ENCODE data around the gene NBEAL2.

NBEAL2 gene

GRCh38 chr3:46977811-46978195 lies 1.7 kb upstream of the NBEAL2 start:
- Histone ChIP-seq H3K9me2 (replicated peaks; ENCODE audit: insufficient read depth, low read length) (no peaks in the 10 kb centered on the region), H4K20me1 (ENCODE audit: low read depth, low read length) (peaks cover 7% of the 10 kb centered on the region; the same call in 1 of the 2 replicates), H3K9ac (ENCODE audit: low read length) (no peak overlapping the region), H3K27ac (ENCODE audit: low read depth, low read length) (0 out of 2 replicates have a peak overlapping the region, but pooled peaks have one; percentile 18), H3K27me3 (ENCODE audit: low read length) (no peaks in the 10 kb centered on the region), H3K4me2 (ENCODE audit: low read depth, low read length, poor library complexity, severe bottlenecking) (no peak overlapping the region), H3K9me3 (ENCODE audit: insufficient read depth, low read length) (no peaks in the 10 kb centered on the region), H2AFZ (ENCODE audit: low read depth, low read length, severe bottlenecking) (no peak overlapping the region), H3F3A (ENCODE audit: insufficient read depth) (peaks cover 14% of the 10 kb centered on the region), H3K79me2 (ENCODE audit: insufficient read depth, low read length) (peaks cover 38% of the 10 kb centered on the region), H3K4me3 (ENCODE audit: insufficient read depth, low read length, poor library complexity, severe bottlenecking) (no peak overlapping the region), H3K36me3 (ENCODE audit: low read length) (no peaks in the 10 kb centered on the region; the same call in 1 of the 2 replicates)
- TF ChIP-seq CTCF (IDR thresholded peaks at IDR 0.05; ENCODE audit: insufficient read depth, low read length, poor library complexity, severe bottlenecking) (no peak), EZH2phosphoT487 (conservative IDR thresholded peaks at IDR 0.05; ENCODE audit: low read length) (no peak)

GRCh38 chr3:46978381-46978780 lies 1.1 kb upstream of the NBEAL2 start:
- Histone ChIP-seq H3K9ac (ENCODE audit: low read length) (peak overlapping the region; percentile 81), H3K27ac (ENCODE audit: low read depth, low read length) (0 out of 2 replicates have a peak overlapping the region, but pooled peaks have one; percentile 18)

GRCh38 chr3:46979958-46980497 lies 562 bp downstream of the NBEAL2 start:
- peak overlapping the region; percentile 66 for H2AFZ ChIP-seq (ENCODE audit: low read depth, low read length, severe bottlenecking)
- no peaks in the 10 kb centered on the region for H3K9me2 ChIP-seq (replicated peaks; ENCODE audit: insufficient read depth, low read length)
- peak overlapping the region; percentile 41 for H3K27ac ChIP-seq (ENCODE audit: low read depth, low read length)
- TF ChIP-seq CTCF (IDR thresholded peaks at IDR 0.05; ENCODE audit: insufficient read depth, low read length, poor library complexity, severe bottlenecking) (no peak), EZH2phosphoT487 (conservative IDR thresholded peaks at IDR 0.05; ENCODE audit: low read length) (no peak)
- H3F3A ChIP-seq (ENCODE audit: insufficient read depth) = peaks cover 3% of the 10 kb centered on the region
- H3K79me2 ChIP-seq (ENCODE audit: insufficient read depth, low read length) = peaks cover 17% of the 10 kb centered on the region
- no peaks in the 10 kb centered on the region for H4K20me1 ChIP-seq (ENCODE audit: low read depth, low read length)
- no peaks in the 10 kb centered on the region for H3K27me3 ChIP-seq (ENCODE audit: low read length)
- peak overlapping the region; percentile 91 for H3K4me2 ChIP-seq (ENCODE audit: low read depth, low read length, poor library complexity, severe bottlenecking)
- H3K36me3 ChIP-seq (ENCODE audit: low read length) = no peaks in the 10 kb centered on the region
- no peaks in the 10 kb centered on the region for H3K9me3 ChIP-seq (ENCODE audit: insufficient read depth, low read length)
- H3K4me3 ChIP-seq (ENCODE audit: insufficient read depth, low read length, poor library complexity, severe bottlenecking) = peak overlapping the region; percentile 86
- H3K9ac ChIP-seq (ENCODE audit: low read length) = peak overlapping the region; percentile 81

More at GRCh38 chr3:46978381-46978780, 1.1 kb upstream of the NBEAL2 start:
- TF ChIP-seq CTCF (IDR thresholded peaks at IDR 0.05; ENCODE audit: insufficient read depth, low read length, poor library complexity, severe bottlenecking) = no peak
- no peak for TF ChIP-seq EZH2phosphoT487 (conservative IDR thresholded peaks at IDR 0.05; ENCODE audit: low read length)
- Histone ChIP-seq H3K79me2 (ENCODE audit: insufficient read depth, low read length) (peaks cover 33% of the 10 kb centered on the region), H3K27me3 (ENCODE audit: low read length) (no peaks in the 10 kb centered on the region), H3K9me3 (ENCODE audit: insufficient read depth, low read length) (no peaks in the 10 kb centered on the region), H3K4me2 (ENCODE audit: low read depth, low read length, poor library complexity, severe bottlenecking) (peak overlapping the region; percentile 95), H3K9me2 (replicated peaks; ENCODE audit: insufficient read depth, low read length) (no peaks in the 10 kb centered on the region), H3F3A (ENCODE audit: insufficient read depth) (peaks cover 14% of the 10 kb centered on the region), H3K36me3 (ENCODE audit: low read length) (no peaks in the 10 kb centered on the region; the same call in 1 of the 2 replicates), H4K20me1 (ENCODE audit: low read depth, low read length) (peaks cover 7% of the 10 kb centered on the region; the same call in 1 of the 2 replicates), H3K4me3 (ENCODE audit: insufficient read depth, low read length, poor library complexity, severe bottlenecking) (no peak overlapping the region), H2AFZ (ENCODE audit: low read depth, low read length, severe bottlenecking) (no peak overlapping the region)

Measured in SU-DHL-6 (cell line).